Stimulated activated CD4-positive, alpha-beta T cell treated with anti-CD3 and anti-CD28 coated beads, TNF-alpha, amount 100 ng/mL, for 1 hour (primary cell): Measurements from ENCODE around the gene RNF214.
"Not testable (repeated sequence)": the region's sequence is repeated elsewhere in the genome, so short reads cannot be mapped to it uniquely, and the experiment has no call there.

ENCODE experiments used
- DNase-seq, 3 donors: peaks; one replicate each; pipeline ENCODE4 v3.0.0-alpha.2; 2020; ENCODE audit warnings: low read depth in 3 of 3, low spot score in 1 of 3

The RNF214 gene

GRCh38 chr11:117232092-117232878, at the start of gene RNF214:
Gene RNF214 (plus strand): TSS chr11:117232671. CDS start chr11:117234273, 1,602 bp downstream.
- DNase-seq: peak; percentile 19 to 74 (median 62)

- DNase-seq: not testable (repeated sequence)
Observed at GRCh38 chr11:117183178-117183577, 49.3 kb upstream of the RNF214 start.

GRCh38 chr11:117183724-117184349, 48.6 kb upstream of the RNF214 start:
- DNase-seq: no peak

DNA sequence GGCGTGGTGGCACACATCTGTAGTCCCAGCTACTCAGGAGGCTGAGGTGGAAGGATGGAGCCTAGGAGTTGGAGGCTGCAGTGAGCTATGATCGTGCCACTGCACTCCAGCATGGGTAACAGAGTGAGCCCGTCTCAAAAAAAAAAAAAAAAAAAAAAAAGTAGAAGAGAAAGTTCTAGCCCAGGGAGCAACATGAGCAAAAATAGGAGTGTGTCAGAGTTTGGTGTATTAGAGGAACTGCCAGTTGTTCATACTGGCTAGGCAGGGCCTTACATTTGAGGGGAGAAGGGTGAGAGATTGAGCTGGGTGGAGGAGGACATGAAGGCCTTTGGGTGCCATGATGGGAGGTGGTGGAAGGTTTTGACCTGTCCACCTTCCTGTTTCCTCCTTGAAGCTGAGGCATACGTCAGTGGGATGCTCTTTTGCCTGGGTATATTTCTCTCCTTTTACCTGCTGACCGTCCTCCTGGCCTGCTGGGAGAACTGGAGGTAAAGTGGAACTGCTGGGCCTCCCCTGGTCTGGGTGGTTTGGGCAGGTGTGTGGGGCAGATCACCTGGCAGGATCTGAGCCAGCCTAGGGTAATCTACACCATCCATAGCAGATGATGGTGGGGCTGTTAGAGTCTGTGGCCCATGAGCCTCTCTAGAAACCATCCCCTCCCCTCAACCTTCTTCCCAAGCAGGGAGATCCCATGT, 46.6 kb upstream of the RNF214 start:
- DNase-seq: no peak

GRCh38 chr11:117186431-117186761, 46.1 kb upstream of the RNF214 start:
- no peak for DNase-seq

GRCh38 chr11:117187007-117187406, 45.5 kb upstream of the RNF214 start:
- DNase-seq: no peak

GRCh38 chr11:117187428-117187798, 45.1 kb upstream of the RNF214 start:
- no peak for DNase-seq

- no peak for DNase-seq
Observed at GRCh38 chr11:117187799-117188481, 44.5 kb upstream of the RNF214 start.

DNA sequence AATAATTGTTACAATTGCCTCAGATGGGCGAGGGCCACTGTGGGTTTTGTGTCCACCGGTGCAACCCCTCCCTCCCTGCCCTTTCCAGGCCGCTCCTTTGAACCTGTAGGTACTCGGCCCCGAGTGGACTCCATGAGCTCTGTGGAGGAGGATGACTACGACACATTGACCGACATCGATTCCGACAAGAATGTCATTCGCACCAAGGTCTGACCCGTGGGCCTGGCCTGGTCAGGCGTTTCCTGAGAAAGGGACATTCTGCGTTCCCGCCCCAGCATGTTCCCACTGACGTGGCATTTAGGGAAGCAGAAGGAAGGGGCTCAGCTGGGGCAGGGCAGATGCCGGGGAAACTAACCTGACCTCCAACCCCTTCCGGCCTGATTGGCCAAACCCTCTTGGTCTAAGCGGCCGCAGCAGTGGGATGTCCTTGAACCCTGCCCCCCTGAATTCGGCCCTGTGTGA, 43.8 kb upstream of the RNF214 start:
- DNase-seq: no peak

DNA sequence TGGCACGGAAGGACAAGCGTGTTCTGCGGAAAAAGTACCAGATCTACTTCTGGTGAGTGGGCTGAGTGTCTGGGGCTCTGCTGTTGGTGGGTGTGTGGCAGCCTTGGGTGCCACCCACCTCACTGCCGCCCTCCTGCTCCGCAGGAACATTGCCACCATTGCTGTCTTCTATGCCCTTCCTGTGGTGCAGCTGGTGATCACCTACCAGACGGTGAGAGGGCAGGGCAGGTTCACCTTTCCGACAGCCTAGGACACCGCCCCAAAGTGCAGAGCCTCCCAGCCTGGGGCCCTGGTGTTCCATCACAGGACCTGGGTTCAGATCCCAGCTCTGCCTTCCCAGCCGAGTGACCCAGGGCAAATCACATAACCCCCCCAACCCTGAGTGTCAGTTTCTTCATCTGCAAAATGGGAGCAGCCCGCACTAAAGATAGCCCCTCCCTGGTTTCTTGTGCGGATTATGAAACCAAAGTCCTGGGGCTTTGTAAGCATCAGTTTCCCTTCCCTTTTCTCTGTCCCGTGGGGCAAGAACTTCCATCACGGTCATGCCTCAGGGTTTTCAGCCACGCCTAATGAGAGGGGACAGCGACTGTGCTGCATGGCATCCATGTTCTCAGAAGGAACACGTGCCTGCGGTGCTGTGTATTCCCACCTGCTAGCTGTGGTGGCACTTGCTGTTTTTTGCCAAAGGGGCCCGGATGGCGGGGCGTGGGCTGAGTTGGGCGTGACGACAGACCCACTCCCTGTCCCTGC, 43.1 kb upstream of the RNF214 start:
- no peak for DNase-seq

GRCh38 chr11:117189941-117190544, 42.4 kb upstream of the RNF214 start:
- DNase-seq: no peak

- no peak for DNase-seq
Observed at GRCh38 chr11:117191680-117192400, 40.6 kb upstream of the RNF214 start.

GRCh38 chr11:117192401-117192875, 40.0 kb upstream of the RNF214 start:
- DNase-seq: no peak

GRCh38 chr11:117193130-117194020, 39.1 kb upstream of the RNF214 start:
- DNase-seq: no peak

- DNase-seq: no peak
Observed at GRCh38 chr11:117194267-117194666, 38.2 kb upstream of the RNF214 start.

GRCh38 chr11:117195258-117195657, 37.2 kb upstream of the RNF214 start:
- DNase-seq: no peak

DNA sequence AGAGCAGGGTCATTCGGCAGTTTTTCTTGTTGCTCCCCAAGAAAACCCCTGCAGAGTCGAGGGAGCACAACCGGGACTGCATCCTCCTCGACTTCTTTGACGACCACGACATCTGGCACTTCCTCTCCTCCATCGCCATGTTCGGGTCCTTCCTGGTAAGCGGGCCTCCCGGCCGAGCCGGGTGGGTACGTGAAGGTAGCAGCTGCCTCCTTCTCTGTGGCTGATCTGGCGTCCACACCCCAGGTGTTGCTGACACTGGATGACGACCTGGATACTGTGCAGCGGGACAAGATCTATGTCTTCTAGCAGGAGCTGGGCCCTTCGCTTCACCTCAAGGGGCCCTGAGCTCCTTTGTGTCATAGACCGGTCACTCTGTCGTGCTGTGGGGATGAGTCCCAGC, 36.7 kb upstream of the RNF214 start:
- no peak for DNase-seq

DNA sequence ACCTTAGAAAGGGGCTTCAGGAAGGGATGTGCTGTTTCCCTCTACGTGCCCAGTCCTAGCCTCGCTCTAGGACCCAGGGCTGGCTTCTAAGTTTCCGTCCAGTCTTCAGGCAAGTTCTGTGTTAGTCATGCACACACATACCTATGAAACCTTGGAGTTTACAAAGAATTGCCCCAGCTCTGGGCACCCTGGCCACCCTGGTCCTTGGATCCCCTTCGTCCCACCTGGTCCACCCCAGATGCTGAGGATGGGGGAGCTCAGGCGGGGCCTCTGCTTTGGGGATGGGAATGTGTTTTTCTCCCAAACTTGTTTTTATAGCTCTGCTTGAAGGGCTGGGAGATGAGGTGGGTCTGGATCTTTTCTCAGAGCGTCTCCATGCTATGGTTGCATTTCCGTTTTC, 35.5 kb upstream of the RNF214 start:
- no peak for DNase-seq
